ENCODE data around the gene FAM107A. TPM values are rescaled to one million over a fixed set of nuclear protein-coding genes. Genes with fewer than 3 reads are reported as not detected.
A peak's percentile ranks its signal among the peaks of the same experiment; 100 is the strongest.

Gene FAM107A
- total RNA-seq, 1 donor from 2014 or later: 2.3 TPM

- no peak overlapping the region for H3K4me3 Mint-ChIP-seq
- TF ChIP-seq CTCF (conservative IDR thresholded peaks at IDR 0.05): no peak
- no peaks in the 10 kb centered on the region for H3K36me3 Mint-ChIP-seq (ENCODE audit: low read depth)
- no peak overlapping the region for H3K27ac Mint-ChIP-seq (ENCODE audit: unreplicated experiment)
- no peaks in the 10 kb centered on the region for H3K27me3 Mint-ChIP-seq (ENCODE audit: low read depth)
- H3K4me1 Mint-ChIP-seq: peaks cover 53% of the 10 kb centered on the region
- no peak for DNase-seq (ENCODE audit: low read depth, low spot score)
- H3K9me3 Mint-ChIP-seq: no peaks in the 10 kb centered on the region
These were observed 45.7 kb upstream of the FAM107A start for GRCh38 chr3:58622892-58623291.

- no peaks in the 10 kb centered on the region for H3K36me3 Mint-ChIP-seq (ENCODE audit: low read depth)
- TF ChIP-seq CTCF (conservative IDR thresholded peaks at IDR 0.05): no peak
- no peak overlapping the region for H3K27ac Mint-ChIP-seq (ENCODE audit: unreplicated experiment)
- H3K27me3 Mint-ChIP-seq (ENCODE audit: low read depth): no peaks in the 10 kb centered on the region
- H3K4me3 Mint-ChIP-seq: no peak overlapping the region
- peaks cover 53% of the 10 kb centered on the region for H3K4me1 Mint-ChIP-seq
- H3K9me3 Mint-ChIP-seq: no peaks in the 10 kb centered on the region
- no peak for DNase-seq (ENCODE audit: low read depth, low spot score)
These were observed 45.2 kb upstream of the FAM107A start for GRCh38 chr3:58622436-58622835.

DNA sequence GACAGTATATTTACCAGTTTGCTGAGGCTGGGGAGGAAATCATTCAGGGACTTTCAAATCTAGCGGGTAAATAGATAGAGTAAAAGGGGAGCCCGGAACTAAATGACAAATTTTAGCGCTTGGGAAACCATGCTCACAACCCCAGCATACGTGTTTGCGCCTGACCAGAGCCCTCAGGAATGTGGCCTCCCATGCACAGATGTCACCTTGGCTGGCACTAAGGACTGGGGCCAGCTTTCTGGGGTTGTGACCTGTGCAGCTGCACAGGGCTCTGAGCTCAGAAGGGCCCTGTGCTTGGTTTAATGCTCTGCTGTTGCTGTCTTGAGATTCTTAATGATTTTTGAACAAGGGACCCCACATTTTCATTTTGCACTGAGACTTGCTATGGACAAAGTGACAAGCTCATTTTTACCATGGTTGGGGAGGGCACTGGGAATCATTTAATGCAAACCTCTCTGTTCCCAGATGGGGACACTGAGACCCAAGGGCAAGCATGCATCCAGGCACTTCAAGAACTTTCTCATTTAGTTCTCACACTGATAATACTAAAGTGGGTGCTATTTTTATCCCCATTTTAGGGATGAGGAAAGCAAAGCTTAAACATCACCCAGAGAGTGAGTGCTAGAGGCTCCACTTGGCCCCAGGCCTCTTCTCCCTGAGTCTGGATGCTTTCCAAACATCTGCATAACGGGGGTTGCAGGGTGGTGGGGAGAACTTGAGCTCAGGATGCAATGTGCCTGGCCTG, 44.1 kb upstream of the FAM107A start:
- Mint-ChIP-seq H3K36me3 (ENCODE audit: low read depth) (no peaks in the 10 kb centered on the region), H3K9me3 (no peaks in the 10 kb centered on the region), H3K27ac (ENCODE audit: unreplicated experiment) (no peak overlapping the region), H3K4me1 (peaks cover 48% of the 10 kb centered on the region), H3K4me3 (no peak overlapping the region), H3K27me3 (ENCODE audit: low read depth) (no peaks in the 10 kb centered on the region)
- TF ChIP-seq CTCF (conservative IDR thresholded peaks at IDR 0.05): no peak
- no peak for DNase-seq (ENCODE audit: low read depth, low spot score)

DNA sequence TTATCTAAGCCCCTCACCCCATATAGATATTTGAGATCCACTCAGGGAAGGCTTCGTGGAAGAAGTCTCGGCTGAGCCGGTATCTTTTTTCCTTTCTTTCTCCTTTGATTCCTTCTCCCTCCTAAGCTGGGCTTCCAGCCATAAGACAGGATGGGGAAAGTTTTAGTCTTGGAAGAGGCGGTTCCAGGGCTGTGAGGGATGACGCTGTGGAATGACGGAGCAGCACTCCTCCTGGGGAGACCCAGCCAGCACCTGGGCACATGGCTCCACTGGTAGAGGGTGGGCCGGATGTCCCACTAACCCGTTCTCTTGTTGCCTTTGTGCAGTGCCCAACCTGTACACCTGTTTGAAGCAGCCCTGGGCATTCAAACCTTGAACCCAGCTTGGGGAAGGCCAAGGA, 43.2 kb upstream of the FAM107A start:
- DNase-seq (ENCODE audit: low read depth, low spot score): no peak
- no peak for TF ChIP-seq CTCF (conservative IDR thresholded peaks at IDR 0.05)
- peaks cover 42% of the 10 kb centered on the region for H3K4me1 Mint-ChIP-seq
- H3K27ac Mint-ChIP-seq (ENCODE audit: unreplicated experiment): no peak overlapping the region
- no peak overlapping the region for H3K4me3 Mint-ChIP-seq
- H3K36me3 Mint-ChIP-seq (ENCODE audit: low read depth): no peaks in the 10 kb centered on the region
- no peaks in the 10 kb centered on the region for H3K27me3 Mint-ChIP-seq (ENCODE audit: low read depth)
- H3K9me3 Mint-ChIP-seq: no peaks in the 10 kb centered on the region

DNA sequence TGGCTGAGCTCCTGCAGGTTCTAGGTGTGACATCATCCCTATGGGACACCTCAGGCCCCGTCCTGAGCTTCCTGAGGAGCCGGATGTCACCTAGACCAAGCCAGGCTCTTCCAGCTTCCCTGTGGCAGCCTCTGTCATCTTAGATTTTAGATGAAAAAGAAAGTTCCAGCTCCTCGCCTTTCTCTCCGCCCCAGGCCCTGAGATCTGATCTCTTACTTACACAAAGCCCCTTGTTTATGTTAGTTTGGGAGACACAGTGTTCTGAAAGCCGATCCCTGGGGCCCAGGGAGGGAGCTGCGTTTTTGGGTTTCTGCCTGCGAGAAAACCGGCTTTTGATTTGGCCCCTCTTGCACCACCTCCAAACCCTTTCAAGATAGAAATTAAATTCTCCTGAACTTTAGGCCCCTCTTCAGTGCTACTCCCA, 40.2 kb upstream of the FAM107A start:
- no peaks in the 10 kb centered on the region for H3K36me3 Mint-ChIP-seq (ENCODE audit: low read depth)
- H3K4me3 Mint-ChIP-seq: no peak overlapping the region
- H3K4me1 Mint-ChIP-seq: peaks cover 30% of the 10 kb centered on the region
- DNase-seq (ENCODE audit: low read depth, low spot score): no peak
- TF ChIP-seq CTCF (conservative IDR thresholded peaks at IDR 0.05): no peak
- no peaks in the 10 kb centered on the region for H3K27me3 Mint-ChIP-seq (ENCODE audit: low read depth)
- H3K27ac Mint-ChIP-seq (ENCODE audit: unreplicated experiment): peak overlapping the region; percentile 35
- no peaks in the 10 kb centered on the region for H3K9me3 Mint-ChIP-seq

Data from neural crest cell (in vitro differentiated cells).